ENCODE measurements around the gene APOL5.

The APOL5 gene

DNA sequence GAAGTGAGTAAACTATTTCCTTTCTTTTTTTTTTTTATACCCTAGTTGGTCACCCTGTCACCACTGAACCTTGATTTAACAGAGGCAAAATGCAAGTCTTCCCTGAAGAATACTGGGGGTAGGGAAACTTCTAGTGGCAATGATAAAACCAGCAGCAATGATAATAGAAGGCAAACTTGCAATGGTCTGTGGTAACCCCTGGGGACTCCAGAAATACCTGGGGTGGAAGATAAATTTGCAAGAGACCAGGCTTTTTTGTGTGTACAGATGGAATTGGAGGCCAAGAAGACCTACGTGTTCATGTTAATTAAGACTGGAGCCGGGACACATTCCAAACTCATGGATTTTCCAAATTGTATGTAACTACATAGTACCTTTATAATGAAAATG lies 11.6 kb downstream of the APOL5 start:
- Histone ChIP-seq H3K36me3 (ENCODE audit: control insufficient read depth, insufficient read depth, low read length) (no peaks in the 10 kb centered on the region), H3K9ac (no peak overlapping the region), H3K4me1 (no peaks in the 10 kb centered on the region), H3K27ac (no peak overlapping the region), H3K79me2 (no peaks in the 10 kb centered on the region), H3K9me3 (ENCODE audit: control insufficient read depth, low read length) (no peaks in the 10 kb centered on the region), H3K27me3 (ENCODE audit: control insufficient read depth, insufficient read depth, low read length) (no peaks in the 10 kb centered on the region), H3K4me3 (ENCODE audit: low read depth, low read length) (no peak overlapping the region), H3K4me2 (ENCODE audit: low read length) (no peak overlapping the region), H2AFZ (no peak overlapping the region)
- TF ChIP-seq, protein P1, sequence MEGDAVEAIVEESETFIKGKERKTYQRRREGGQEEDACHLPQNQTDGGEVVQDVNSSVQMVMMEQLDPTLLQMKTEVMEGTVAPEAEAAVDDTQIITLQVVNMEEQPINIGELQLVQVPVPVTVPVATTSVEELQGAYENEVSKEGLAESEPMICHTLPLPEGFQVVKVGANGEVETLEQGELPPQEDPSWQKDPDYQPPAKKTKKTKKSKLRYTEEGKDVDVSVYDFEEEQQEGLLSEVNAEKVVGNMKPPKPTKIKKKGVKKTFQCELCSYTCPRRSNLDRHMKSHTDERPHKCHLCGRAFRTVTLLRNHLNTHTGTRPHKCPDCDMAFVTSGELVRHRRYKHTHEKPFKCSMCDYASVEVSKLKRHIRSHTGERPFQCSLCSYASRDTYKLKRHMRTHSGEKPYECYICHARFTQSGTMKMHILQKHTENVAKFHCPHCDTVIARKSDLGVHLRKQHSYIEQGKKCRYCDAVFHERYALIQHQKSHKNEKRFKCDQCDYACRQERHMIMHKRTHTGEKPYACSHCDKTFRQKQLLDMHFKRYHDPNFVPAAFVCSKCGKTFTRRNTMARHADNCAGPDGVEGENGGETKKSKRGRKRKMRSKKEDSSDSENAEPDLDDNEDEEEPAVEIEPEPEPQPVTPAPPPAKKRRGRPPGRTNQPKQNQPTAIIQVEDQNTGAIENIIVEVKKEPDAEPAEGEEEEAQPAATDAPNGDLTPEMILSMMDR (IDR thresholded peaks at IDR 0.05), result no peak

DNA sequence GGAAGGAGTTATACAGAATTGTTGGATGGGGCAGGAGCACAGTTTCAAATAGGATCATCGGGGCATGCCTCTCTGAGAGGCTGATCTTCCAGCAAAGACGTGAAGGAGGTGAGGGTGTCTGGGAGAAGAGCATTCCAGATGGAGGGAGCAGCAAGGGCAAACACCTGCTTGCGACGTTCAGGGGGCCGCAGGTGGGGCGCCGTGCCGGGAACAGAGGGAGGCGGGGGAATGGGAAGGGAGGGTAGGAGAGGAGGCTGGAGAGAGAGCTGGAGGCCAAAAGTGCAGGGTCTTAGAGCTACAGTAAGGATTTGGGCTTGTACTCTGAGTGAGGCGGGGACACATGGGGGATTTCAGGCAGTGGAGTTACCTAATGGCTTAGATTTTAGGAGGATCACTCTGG lies 13.6 kb downstream of the APOL5 start:
- no peaks in the 10 kb centered on the region for H3K9me3 ChIP-seq (ENCODE audit: control insufficient read depth, low read length)
- no peaks in the 10 kb centered on the region for H3K36me3 ChIP-seq (ENCODE audit: control insufficient read depth, insufficient read depth, low read length)
- no peak overlapping the region for H3K4me3 ChIP-seq (ENCODE audit: low read depth, low read length)
- H3K27me3 ChIP-seq (ENCODE audit: control insufficient read depth, insufficient read depth, low read length), result no peaks in the 10 kb centered on the region
- no peak overlapping the region for H3K27ac ChIP-seq
- no peak overlapping the region for H2AFZ ChIP-seq
- no peaks in the 10 kb centered on the region for H3K79me2 ChIP-seq
- no peak overlapping the region for H3K9ac ChIP-seq
- H3K4me2 ChIP-seq (ENCODE audit: low read length), result no peak overlapping the region
- TF ChIP-seq, protein P1 (IDR thresholded peaks at IDR 0.05), result no peak
- no peaks in the 10 kb centered on the region for H3K4me1 ChIP-seq

DNA sequence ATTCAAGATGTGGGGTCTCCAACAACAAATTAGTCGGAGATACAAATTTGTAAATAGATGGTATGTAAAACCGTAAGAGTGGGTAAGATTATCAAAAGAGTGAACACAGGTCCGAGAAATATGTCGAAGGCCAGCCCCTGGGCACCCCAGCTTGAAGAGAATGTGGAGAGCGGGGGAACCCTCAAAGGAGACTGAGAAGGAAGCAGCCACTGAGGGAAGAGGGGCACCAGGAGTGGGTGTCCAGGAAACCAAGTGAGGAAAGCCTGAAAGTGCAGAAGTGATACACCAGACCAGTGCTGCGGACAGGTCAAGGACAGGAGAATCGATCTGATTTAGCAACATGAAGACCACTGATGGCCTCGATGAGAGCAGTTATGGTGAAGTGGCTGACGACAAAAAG lies 14.4 kb downstream of the APOL5 start:
- H3K9me3 ChIP-seq (ENCODE audit: control insufficient read depth, low read length), result no peaks in the 10 kb centered on the region

DNA sequence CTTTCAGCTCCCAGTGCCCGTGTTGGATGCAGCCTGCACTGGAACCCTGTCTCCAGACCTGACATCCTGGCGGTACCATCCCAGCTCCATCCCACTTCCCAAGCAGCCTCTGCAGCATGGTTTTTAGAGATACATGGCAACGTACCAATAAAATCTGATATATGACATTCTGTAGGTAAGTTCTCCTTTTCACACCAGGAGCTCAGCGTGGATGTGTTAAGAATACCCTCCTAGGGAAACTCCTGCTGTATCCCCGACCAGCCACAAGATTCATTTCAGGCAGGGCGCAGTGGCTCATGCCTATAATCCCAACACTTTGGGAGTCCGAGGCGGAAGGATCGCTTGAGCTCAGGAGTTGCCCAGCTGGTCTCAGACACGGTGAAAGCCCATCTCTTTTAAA lies 15.4 kb downstream of the APOL5 start:
- no peaks in the 10 kb centered on the region for H3K36me3 ChIP-seq (ENCODE audit: control insufficient read depth, insufficient read depth, low read length)
- no peaks in the 10 kb centered on the region for H3K79me2 ChIP-seq
- H3K9me3 ChIP-seq (ENCODE audit: control insufficient read depth, low read length), result no peaks in the 10 kb centered on the region
- H3K4me2 ChIP-seq (ENCODE audit: low read length), result no peak overlapping the region
- no peak overlapping the region for H3K4me3 ChIP-seq (ENCODE audit: low read depth, low read length)
- no peak overlapping the region for H3K9ac ChIP-seq
- no peak overlapping the region for H2AFZ ChIP-seq
- TF ChIP-seq, protein P1 (IDR thresholded peaks at IDR 0.05), result no peak
- H3K27ac ChIP-seq, result no peak overlapping the region
- no peaks in the 10 kb centered on the region for H3K4me1 ChIP-seq
- no peaks in the 10 kb centered on the region for H3K27me3 ChIP-seq (ENCODE audit: control insufficient read depth, insufficient read depth, low read length)

More for the DNA sequence above, 14.4 kb downstream of the APOL5 start:
- Histone ChIP-seq H3K4me1 (no peaks in the 10 kb centered on the region), H3K36me3 (ENCODE audit: control insufficient read depth, insufficient read depth, low read length) (no peaks in the 10 kb centered on the region), H3K27ac (no peak overlapping the region), H3K4me2 (ENCODE audit: low read length) (no peak overlapping the region), H3K79me2 (no peaks in the 10 kb centered on the region), H3K27me3 (ENCODE audit: control insufficient read depth, insufficient read depth, low read length) (no peaks in the 10 kb centered on the region), H3K9ac (no peak overlapping the region), H2AFZ (no peak overlapping the region), H3K4me3 (ENCODE audit: low read depth, low read length) (no peak overlapping the region)
- TF ChIP-seq, protein P1 (IDR thresholded peaks at IDR 0.05), result no peak

DNA sequence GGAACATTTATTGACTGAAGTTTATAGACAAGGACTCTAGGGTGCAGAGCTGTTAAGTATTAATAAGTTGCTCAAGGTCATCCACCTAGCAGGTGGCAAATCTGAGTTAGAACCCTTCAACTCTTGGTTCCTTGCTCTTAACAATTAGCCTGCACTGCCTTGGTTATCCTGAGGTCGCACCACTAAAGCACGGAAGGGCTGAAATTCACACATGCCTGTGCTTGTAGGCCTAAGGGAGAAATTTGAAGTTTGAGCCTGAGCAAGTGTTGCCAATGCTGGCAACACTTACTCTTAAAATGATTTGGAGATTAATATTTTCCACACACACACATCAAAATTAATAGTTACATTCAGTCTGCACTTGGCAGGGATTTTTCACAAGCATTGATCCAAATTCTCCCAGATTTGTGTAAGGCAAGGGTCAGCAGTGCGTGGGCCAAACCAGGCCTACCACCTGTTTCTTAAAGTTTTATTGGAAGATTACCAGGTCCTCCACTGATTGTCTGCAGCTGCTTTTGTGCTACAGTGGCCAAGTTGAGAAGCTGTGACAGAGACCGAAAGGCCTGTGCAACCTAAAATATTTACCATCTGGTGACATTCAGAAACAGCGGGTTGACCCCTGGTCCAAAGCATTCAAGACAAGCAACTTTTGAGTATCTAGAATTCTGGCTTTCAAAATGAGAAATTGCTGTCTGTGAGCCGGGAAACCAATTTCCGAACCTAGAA lies 16.3 kb downstream of the APOL5 start:
- no peaks in the 10 kb centered on the region for H3K27me3 ChIP-seq (ENCODE audit: control insufficient read depth, insufficient read depth, low read length)
- no peaks in the 10 kb centered on the region for H3K9me3 ChIP-seq (ENCODE audit: control insufficient read depth, low read length)
- no peaks in the 10 kb centered on the region for H3K79me2 ChIP-seq
- H3K4me3 ChIP-seq (ENCODE audit: low read depth, low read length), result no peak overlapping the region
- H3K9ac ChIP-seq, result no peak overlapping the region
- H3K27ac ChIP-seq, result no peak overlapping the region
- TF ChIP-seq, protein P1 (IDR thresholded peaks at IDR 0.05), result no peak
- no peak overlapping the region for H3K4me2 ChIP-seq (ENCODE audit: low read length)
- H3K4me1 ChIP-seq, result no peaks in the 10 kb centered on the region
- H2AFZ ChIP-seq, result no peak overlapping the region
- no peaks in the 10 kb centered on the region for H3K36me3 ChIP-seq (ENCODE audit: control insufficient read depth, insufficient read depth, low read length)
